B cell (primary cell): Measurements from ENCODE around the gene HEXB. TPM values are rescaled to one million over a fixed set of nuclear protein-coding genes. Genes with fewer than 3 reads are reported as not detected.

ENCODE experiments used
- ATAC-seq: fragments of 200-7000 bp; cut with Tn5 transposase; one replicate; pipeline ENCODE4 v1.10.0; 2021; ENCODE audit warnings: low read depth, mild to moderate bottlenecking, moderate number of reproducible peaks, moderate library complexity
- CTCF ChIA-PET: fragments of 350-600 bp; sonication (Branson Sonifier 250); formaldehyde crosslinking; loops from one replicate; lab custom pipeline; 2021; ENCODE audit warnings: antibody characterized with exemption, inconsistent platforms; lab: Charles Lee
- POLR2A ChIA-PET: fragments of 350-600 bp; sonication (Branson Sonifier 250); formaldehyde crosslinking; loops from one replicate; lab custom pipeline; 2021; ENCODE audit warnings: antibody characterized with exemption; lab: Charles Lee
- DNase-seq: peaks from one replicate; pipeline ENCODE4 v3.0.0; 2013
- H2AFZ ChIP-seq: 2 replicates; pipeline ENCODE4 v1.6.1; 2012; ENCODE audit warnings: mild to moderate bottlenecking, low read depth, low read length; ENCODE audit not compliant: insufficient read depth, poor library complexity, severe bottlenecking
- H3K27ac ChIP-seq, 2 donors: 1 replicate in 1 of 2; 2 replicates in 1 of 2; pipeline ENCODE4 v1.5.1; 2012 to 2013; ENCODE audit warnings: low read length in 2 of 2, mild to moderate bottlenecking in 2 of 2, moderate library complexity in 1 of 2
- H3K27me3 ChIP-seq, 4 experiments: fragments of 200-600 bp in 1 of 4; sonication (generic) in 1 of 4; replicated peaks in 1 of 4; 1 replicate in 2 of 4; 2 replicates in 2 of 4; pipeline versions ENCODE4 v1.6.1 to v1.7.0; 2013 to 2016; ENCODE audit warnings: low read length in 3 of 4, mild to moderate bottlenecking in 2 of 4, mixed read lengths in 1 of 4, moderate library complexity in 1 of 4; ENCODE audit not compliant: insufficient read depth in 4 of 4, control insufficient read depth in 3 of 4; ENCODE audit errors: control extremely low read depth in 1 of 4
- H3K36me3 ChIP-seq, 2 experiments: replicated peaks in 1 of 2; 1 replicate in 1 of 2; 2 replicates in 1 of 2; pipeline versions ENCODE4 v1.6.1 to v1.7.1; 2013; ENCODE audit warnings: low read length in 1 of 2; ENCODE audit not compliant: insufficient read depth in 2 of 2, control insufficient read depth in 1 of 2; ENCODE audit errors: control extremely low read depth in 1 of 2, extremely low read depth in 1 of 2
- H3K4me1 ChIP-seq, 2 donors: fragments of 200-600 bp in 1 of 2; sonication (generic) in 1 of 2; 1 replicate in 1 of 2; 2 replicates in 1 of 2; pipeline versions ENCODE4 v1.5.1 to v1.6.1; 2013 to 2017; ENCODE audit warnings: low read length in 2 of 2; ENCODE audit not compliant: control insufficient read depth in 2 of 2, insufficient read depth in 2 of 2
- H3K4me2 ChIP-seq: replicated peaks from 2 replicates; pipeline ENCODE3; 2012; ENCODE audit warnings: mild to moderate bottlenecking, low read depth, low read length; ENCODE audit not compliant: poor library complexity, severe bottlenecking
- H3K4me3 ChIP-seq, 5 experiments: fragments of 200-600 bp in 1 of 5; sonication (generic) in 1 of 5; 1 replicate in 3 of 5; 2 replicates in 2 of 5; pipeline versions ENCODE4 v1.5.1 to v1.7.0; 2011 to 2016; ENCODE audit warnings: low read length in 4 of 5, mild to moderate bottlenecking in 4 of 5, low read depth in 2 of 5, control low read depth in 1 of 5, moderate library complexity in 1 of 5; ENCODE audit not compliant: insufficient read depth in 1 of 5; ENCODE audit errors: control extremely low read depth in 1 of 5, extremely low read depth in 1 of 5
- H3K79me2 ChIP-seq: fragments of 200-600 bp; sonication (generic); one replicate; pipeline ENCODE4 v1.6.0; 2016; ENCODE audit warnings: low read length; ENCODE audit not compliant: control insufficient read depth, insufficient read depth
- H3K9ac ChIP-seq: fragments of 200-600 bp; sonication (generic); 2 replicates; pipeline ENCODE4 v1.6.1; 2017; ENCODE audit warnings: mild to moderate bottlenecking, low read length, moderate library complexity
- H3K9me3 ChIP-seq, 3 donors: one replicate each; pipeline versions ENCODE4 v1.6.1 to v1.7.1; 2013; ENCODE audit warnings: low read length in 2 of 3; ENCODE audit not compliant: control insufficient read depth in 2 of 3, insufficient read depth in 1 of 3; ENCODE audit errors: control extremely low read depth in 1 of 3
- H4K20me1 ChIP-seq: 2 replicates; pipeline ENCODE4 v1.6.0; 2012; ENCODE audit warnings: mild to moderate bottlenecking, low read length; ENCODE audit not compliant: insufficient read depth, control insufficient read depth, poor library complexity, severe bottlenecking
- H3K27ac Mint-ChIP-seq: one replicate; pipeline ENCODE4 v1.8.0; 2021; ENCODE audit warnings: mixed read lengths
- H3K27me3 Mint-ChIP-seq: one replicate; pipeline ENCODE4 v1.8.0; 2021; ENCODE audit warnings: mixed read lengths
- H3K4me1 Mint-ChIP-seq: one replicate; pipeline ENCODE4 v1.8.0; 2021; ENCODE audit warnings: mixed read lengths
- H3K4me3 Mint-ChIP-seq: one replicate; pipeline ENCODE4 v1.8.0; 2021; ENCODE audit warnings: mixed read lengths
- H3K9me3 Mint-ChIP-seq: one replicate; pipeline ENCODE4 v1.8.0; 2022; ENCODE audit warnings: mixed read lengths; ENCODE audit not compliant: insufficient read depth
- EZH2 ChIP-seq: IDR thresholded peaks from 2 replicates; pipeline ENCODE4 v1.6.1; 2012; ENCODE audit warnings: borderline replicate concordance, low read depth, mild to moderate bottlenecking, moderate library complexity, low read length; ENCODE audit not compliant: insufficient read depth, poor library complexity, severe bottlenecking
- WGBS: methylation state at CpG from one replicate; pipeline ENCODE4 v1.1.5; 2013; ENCODE audit warnings: missing lambda C conversion rate; ENCODE audit not compliant: insufficient coverage; 5-methylcytosine and 5-hydroxymethylcytosine counted together
- intact Hi-C: fragments of 100-400 bp; cut with micrococcal nuclease; formaldehyde crosslinking; loops from one replicate; pipeline ENCODE4 v1.10.0; 2022
- polyA plus RNA-seq: library from polyadenylated mRNA; depleted of rRNA; stranded (reverse); fragments of >200 nt; gene quantifications from 2 replicates; pipeline ENCODE4 v1.2.3, GENCODE V29; 2012
- total RNA-seq, 2 donors: library from RNA; stranded (reverse); fragments of 120-200 nt in 1 of 2; gene quantifications; 1 replicate in 1 of 2; 2 replicates in 1 of 2; pipeline versions ENCODE4 v1.2.3 to v1.2.4, GENCODE V29; 2013 to 2022
- TF ChIP-seq, protein P1 (sequence below): fragments of 200-600 bp; IDR thresholded peaks from one replicate; pipeline ENCODE4 v1.8.0; 2022; ENCODE audit warnings: antibody characterized with exemption, mild to moderate bottlenecking

The HEXB gene
- total and polyA plus RNA-seq, 2 donors (not counting 1 experiment from before 2014, with no cell fraction given): 23.6 to 47.1 TPM

DNA sequence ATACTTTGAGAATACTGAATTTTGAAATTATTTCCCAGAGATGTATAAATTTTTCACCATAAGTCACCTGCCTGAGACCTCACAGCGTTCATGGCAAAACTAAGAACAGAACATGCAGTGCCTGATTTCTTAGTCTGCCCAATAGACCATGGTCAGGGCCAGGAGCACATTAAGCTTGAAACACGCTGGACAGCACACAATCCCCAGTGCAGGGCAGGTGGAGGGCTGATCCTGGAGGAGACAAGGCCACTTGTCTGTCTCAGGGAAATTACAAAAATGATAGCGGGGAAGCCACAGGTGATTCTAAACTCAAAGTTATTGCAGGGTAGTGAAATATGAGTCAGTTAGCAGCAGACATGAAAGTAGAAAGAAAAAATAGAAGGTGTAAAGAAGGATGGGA lies 25.9 kb upstream of the HEXB start:
- no peak overlapping the region for H3K9ac ChIP-seq
- ChIA-PET POLR2A (no interaction called here), CTCF (no interaction called here)
- H3K36me3 ChIP-seq: no peaks in the 10 kb centered on the region
- no peak overlapping the region for H3K4me2 ChIP-seq
- 57% methylated on average over 3 of the region's 3 CpGs for WGBS
- no peaks in the 10 kb centered on the region for H4K20me1 ChIP-seq
- intact Hi-C loops: no loop called here
- no peaks in the 10 kb centered on the region for H3K4me1 Mint-ChIP-seq
- H2AFZ ChIP-seq: no peak overlapping the region
- no peaks in the 10 kb centered on the region for H3K4me1 ChIP-seq
- H3K27ac Mint-ChIP-seq: no peak overlapping the region
- no peaks in the 10 kb centered on the region for H3K9me3 ChIP-seq
- ATAC-seq (no peak), DNase-seq (no peak)
- no peak overlapping the region for H3K4me3 ChIP-seq
- H3K27me3 Mint-ChIP-seq: peaks cover 28% of the 10 kb centered on the region
- TF ChIP-seq, protein P1, sequence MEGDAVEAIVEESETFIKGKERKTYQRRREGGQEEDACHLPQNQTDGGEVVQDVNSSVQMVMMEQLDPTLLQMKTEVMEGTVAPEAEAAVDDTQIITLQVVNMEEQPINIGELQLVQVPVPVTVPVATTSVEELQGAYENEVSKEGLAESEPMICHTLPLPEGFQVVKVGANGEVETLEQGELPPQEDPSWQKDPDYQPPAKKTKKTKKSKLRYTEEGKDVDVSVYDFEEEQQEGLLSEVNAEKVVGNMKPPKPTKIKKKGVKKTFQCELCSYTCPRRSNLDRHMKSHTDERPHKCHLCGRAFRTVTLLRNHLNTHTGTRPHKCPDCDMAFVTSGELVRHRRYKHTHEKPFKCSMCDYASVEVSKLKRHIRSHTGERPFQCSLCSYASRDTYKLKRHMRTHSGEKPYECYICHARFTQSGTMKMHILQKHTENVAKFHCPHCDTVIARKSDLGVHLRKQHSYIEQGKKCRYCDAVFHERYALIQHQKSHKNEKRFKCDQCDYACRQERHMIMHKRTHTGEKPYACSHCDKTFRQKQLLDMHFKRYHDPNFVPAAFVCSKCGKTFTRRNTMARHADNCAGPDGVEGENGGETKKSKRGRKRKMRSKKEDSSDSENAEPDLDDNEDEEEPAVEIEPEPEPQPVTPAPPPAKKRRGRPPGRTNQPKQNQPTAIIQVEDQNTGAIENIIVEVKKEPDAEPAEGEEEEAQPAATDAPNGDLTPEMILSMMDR: no peak
- no peak for TF ChIP-seq EZH2
- no peak overlapping the region for H3K4me3 Mint-ChIP-seq
- H3K27me3 ChIP-seq: peaks cover 0 to 9% (median 2%) of the 10 kb centered on the region in 4 experiments
- no peak overlapping the region for H3K27ac ChIP-seq
- no peaks in the 10 kb centered on the region for H3K79me2 ChIP-seq
- no peaks in the 10 kb centered on the region for H3K9me3 Mint-ChIP-seq

- TF ChIP-seq EZH2: no peak
- TF ChIP-seq, protein P1: no peak
- no peaks in the 10 kb centered on the region for H3K79me2 ChIP-seq
- peaks cover 0 to 9% (median 2%) of the 10 kb centered on the region in 4 experiments for H3K27me3 ChIP-seq
- H3K36me3 ChIP-seq: no peaks in the 10 kb centered on the region
- no peaks in the 10 kb centered on the region for H4K20me1 ChIP-seq
- H3K4me1 ChIP-seq: no peaks in the 10 kb centered on the region
- intact Hi-C loops: no loop called here
- Mint-ChIP-seq H3K27ac (no peak overlapping the region), H3K4me1 (no peaks in the 10 kb centered on the region), H3K27me3 (peaks cover 28% of the 10 kb centered on the region), H3K9me3 (no peaks in the 10 kb centered on the region), H3K4me3 (no peak overlapping the region)
- H3K4me3 ChIP-seq: no peak overlapping the region
- H3K27ac ChIP-seq: no peak overlapping the region
- H3K4me2 ChIP-seq: no peak overlapping the region
- DNase-seq (no peak), ATAC-seq (no peak)
- H3K9ac ChIP-seq: no peak overlapping the region
- H3K9me3 ChIP-seq: no peaks in the 10 kb centered on the region
- POLR2A ChIA-PET: no interaction called here
- CTCF ChIA-PET: interaction anchor here (1.3 to 1.8 kb wide), 2 partner anchors 11 to 758 kb away, joined by 7 to 8 read pairs; no protein-coding TSS in a partner anchor
- no peak overlapping the region for H2AFZ ChIP-seq
- WGBS: 100% methylated on average over 1 of the region's 1 CpG
Observed at GRCh38 chr5:74660140-74660539, 24.9 kb upstream of the HEXB start.
